Medulla oblongata (tissue), 1 donor: ENCODE data around the gene LRRC9.
"Not testable (repeated sequence)": the region's sequence is repeated elsewhere in the genome, so short reads cannot be mapped to it uniquely, and the experiment has no call there.

Experiments used
- DNase-seq: peaks from one replicate; pipeline ENCODE4 v3.0.0-alpha.2; 2015; ENCODE audit errors: extremely low spot score

The LRRC9 gene

GRCh38 chr14:59919570-59920377 is at the start of gene LRRC9:
LRRC9 (plus strand) TSS chr14:59920144.
- peak; percentile 38 for DNase-seq

- DNase-seq = peak; percentile 75
Observed at GRCh38 chr14:59870277-59871165, 49.4 kb upstream of the LRRC9 start, which contains the start of gene RTN1. RTN1 (minus strand) TSS chr14:59870776; CDS start chr14:59870630, 146 bp downstream.

DNA sequence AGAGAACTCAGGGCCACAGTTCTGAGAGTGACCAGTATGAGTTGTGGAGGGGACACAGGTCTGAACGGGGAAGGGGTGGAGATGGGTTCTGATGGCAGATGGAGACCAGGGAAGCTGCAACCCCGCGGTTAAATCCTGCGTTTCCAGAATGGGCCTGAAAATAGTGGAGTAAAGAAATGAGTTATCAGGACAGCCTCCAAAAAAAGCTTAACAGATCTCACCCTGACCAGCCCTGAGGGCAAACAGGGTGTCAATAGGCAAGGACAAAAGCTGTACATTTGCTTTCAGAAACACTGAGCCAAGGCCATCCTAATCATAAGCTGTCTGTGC is 48.8 kb upstream of the LRRC9 start:
- no peak for DNase-seq

DNA sequence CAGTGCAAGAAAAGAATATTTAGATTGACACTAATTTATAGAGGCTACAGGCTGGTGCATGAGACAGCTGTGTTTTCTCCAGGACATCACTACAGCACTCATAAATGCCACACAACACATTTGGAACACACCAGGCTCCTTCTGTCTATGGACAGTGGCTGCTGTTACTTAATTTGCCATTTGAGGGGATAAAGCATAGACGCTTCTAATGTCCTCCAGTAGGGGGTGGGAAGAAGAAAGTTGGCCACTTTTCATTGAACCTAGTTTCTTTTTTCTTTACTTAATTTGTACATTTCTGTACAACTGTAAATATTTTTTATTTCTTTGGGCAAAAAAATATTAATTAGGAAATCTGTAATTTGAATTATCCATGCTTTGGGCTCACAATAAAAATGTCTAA is 37.0 kb upstream of the LRRC9 start:
- no peak for DNase-seq

GRCh38 chr14:59890676-59891075 is 29.3 kb upstream of the LRRC9 start:
- peak; percentile 9 for DNase-seq

DNA sequence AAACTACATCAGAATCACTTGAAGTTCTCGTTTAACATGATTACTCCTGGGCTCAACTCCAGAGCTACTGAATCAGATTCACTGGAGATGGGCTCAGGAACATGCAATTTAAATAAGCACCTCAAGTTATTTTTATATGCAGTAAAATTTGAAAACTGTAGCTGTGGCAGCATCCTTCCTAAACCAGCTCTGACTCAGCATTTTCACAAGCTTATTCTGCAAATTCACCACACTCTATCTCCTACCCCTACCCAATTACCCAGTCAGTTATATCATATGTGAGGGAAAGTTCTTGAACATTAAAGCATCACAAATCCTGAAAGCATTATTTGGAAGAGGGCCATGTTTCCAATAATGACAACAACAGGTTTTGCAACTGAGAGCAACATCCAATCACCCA is 24.2 kb upstream of the LRRC9 start:
- DNase-seq = no peak

DNA sequence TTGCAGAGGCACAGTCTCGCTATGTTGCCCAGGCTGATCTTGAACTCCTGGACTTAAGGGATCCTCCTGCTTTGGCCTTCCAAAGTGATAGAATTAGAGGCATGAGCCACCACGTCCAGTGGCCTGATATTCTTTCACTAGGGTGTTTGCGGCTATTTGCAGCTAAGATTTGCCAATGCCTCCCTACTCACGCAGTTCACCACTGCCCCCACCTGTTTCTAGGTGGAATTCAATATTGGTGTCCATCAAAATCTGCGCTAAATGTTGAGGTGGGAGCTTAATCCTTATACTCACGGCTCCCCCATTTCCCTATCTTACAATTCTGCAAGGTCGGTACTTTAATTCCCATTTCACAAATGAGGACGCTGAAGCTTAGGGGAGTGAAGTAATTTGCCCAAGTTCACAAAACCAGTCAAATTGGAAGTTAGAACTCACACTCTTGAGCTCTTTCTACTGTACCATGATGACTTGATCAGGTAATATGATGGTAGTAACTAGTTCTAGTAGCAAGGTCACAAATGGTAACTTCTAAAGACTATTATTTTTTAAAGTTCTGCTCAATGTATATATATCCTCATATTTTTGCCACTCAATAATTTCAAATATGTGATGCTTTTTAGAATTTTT is 22.1 kb upstream of the LRRC9 start:
- DNase-seq = peak; percentile 75

DNA sequence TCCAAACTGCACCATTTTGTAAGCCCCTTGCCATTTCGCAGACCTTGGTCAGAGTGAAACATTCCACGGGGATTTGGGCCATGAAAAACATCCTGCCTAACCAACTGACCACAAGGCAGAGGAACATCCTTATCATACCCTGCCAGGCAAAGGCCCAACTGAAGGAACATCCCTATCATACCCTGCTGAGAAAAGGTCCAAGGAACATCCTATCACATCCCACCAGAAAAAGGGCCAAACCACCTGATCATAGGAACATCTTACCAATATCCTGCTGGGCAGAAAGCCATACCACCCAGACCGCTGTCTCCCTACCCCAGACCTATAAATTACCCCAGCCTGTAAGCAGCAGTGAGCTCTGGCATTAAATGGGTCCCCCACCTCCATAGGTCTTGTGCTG is 19.4 kb upstream of the LRRC9 start:
- DNase-seq = no peak

DNA sequence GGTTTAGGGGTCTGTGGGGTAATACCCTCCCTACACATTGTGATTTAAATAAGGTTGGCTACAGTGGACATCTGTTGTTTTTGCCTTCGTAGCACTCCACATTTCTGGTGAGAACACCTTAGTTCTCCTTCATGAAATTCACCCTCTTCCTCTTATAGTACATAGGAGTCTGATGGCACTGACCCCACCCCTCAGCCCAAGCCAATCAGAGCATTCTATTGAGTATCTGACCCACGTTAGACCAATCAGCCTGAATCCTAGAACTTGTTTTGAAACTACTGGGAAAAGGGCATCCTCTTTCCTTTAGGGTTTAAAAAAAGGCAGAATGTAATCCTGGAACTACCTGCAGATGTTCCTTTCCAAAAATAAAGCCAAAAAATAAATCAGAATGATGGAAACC is 15.8 kb upstream of the LRRC9 start:
- DNase-seq = no peak

DNA sequence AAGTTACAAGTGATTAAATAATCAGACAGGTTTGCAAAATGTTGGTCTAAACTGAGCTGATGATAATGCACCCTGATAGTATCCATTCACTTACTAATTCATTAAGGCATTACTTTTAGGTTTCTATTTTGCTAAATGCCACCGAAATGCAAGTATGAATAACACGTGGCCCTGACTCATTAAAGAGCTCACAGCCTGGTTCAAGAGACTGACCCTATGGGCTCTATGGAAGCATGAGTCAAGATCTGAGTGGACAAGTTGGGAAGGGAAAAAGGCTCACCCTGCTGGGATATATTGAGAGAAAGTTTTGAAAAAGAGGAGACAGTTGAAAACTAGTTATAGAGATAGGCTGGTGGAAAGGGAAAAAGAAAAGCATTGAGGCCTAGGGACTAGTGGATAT is 14.8 kb upstream of the LRRC9 start:
- no peak for DNase-seq

GRCh38 chr14:59912443-59912842 is 7.5 kb upstream of the LRRC9 start:
- DNase-seq = no peak

GRCh38 chr14:59913187-59913586 is 6.8 kb upstream of the LRRC9 start:
- no peak for DNase-seq

DNA sequence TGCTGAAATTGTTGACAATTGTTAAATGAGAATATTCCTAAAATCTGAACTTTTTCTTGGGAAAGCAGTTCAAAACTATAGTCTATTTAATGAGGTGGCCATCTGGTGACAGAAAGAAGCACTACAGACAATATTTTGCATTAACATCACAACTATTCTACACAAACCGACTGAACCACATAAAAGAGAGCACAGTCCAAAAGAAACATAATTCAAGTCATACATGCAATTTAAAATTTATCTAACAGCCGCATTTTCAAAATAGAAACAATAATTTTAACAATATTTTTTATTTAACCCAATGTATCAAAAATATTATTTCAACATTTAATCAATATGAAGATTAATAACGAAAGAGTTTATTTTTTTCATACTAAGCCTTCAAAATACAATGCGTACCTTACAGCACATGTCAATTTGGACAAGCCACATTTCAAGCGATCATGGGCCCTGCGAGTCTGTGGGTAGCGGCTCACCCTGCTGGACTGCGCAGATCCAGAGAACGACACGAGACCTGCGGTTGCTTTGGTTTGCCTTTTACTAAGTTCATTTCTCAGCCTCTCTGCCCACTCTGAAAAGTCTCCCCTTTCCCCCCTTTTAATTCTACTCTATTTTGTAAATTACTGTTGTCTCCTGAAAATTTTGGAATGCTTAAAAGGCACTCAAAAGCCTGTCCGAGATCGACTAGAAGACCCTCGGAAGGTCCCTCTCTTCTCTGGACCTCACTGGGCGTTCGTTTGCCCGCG is 947 bp upstream of the LRRC9 start:
- DNase-seq = peak; percentile 66

GRCh38 chr14:59920378-59920683 is 387 bp downstream of the LRRC9 start:
- DNase-seq = no peak

GRCh38 chr14:59925797-59926196 is 5.9 kb downstream of the LRRC9 start:
- no peak for DNase-seq

- no peak for DNase-seq
Observed at GRCh38 chr14:59926534-59926933, 6.6 kb downstream of the LRRC9 start.

- no peak for DNase-seq
Observed at GRCh38 chr14:59931237-59931636, 11.3 kb downstream of the LRRC9 start.

DNA sequence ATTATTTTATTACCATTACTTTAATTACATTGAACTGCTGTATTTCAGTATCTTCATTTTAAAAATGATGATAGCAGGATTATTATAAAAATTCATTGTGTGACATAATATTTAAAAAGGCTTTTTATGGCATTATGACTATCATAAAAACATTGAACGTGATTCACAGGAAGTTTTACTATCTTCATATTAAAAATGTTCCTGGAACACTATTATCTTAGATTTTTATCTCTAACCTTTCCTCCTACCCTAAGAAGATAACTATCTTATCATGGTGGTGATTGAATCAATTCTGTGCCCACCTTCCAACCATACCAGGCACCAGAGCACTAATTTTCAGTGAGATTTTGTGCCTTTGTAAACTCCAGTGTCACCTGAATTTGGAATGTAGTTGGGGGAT is 16.2 kb downstream of the LRRC9 start:
- DNase-seq = no peak

DNA sequence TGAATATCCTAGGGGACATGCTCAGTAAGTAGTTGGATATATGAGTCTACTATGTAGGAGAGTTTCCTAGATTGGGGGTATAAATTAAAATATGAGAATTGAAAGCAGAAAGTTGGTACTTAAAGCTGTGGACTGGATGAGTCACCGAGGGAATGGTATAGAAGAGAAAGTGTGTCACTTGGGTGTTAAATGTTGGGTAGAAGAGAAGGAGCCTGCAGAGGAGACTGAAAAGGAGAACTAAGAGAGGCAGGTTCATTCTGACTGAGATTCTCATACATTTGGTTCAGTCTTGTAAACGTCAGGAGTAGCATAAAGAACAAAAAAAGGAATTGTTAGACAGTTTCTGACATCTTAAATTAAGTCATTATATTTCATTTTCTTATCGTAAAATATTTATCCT is 19.9 kb downstream of the LRRC9 start:
- DNase-seq = no peak

- not testable (repeated sequence) for DNase-seq
Observed at GRCh38 chr14:59942296-59942862, 22.4 kb downstream of the LRRC9 start.

DNA sequence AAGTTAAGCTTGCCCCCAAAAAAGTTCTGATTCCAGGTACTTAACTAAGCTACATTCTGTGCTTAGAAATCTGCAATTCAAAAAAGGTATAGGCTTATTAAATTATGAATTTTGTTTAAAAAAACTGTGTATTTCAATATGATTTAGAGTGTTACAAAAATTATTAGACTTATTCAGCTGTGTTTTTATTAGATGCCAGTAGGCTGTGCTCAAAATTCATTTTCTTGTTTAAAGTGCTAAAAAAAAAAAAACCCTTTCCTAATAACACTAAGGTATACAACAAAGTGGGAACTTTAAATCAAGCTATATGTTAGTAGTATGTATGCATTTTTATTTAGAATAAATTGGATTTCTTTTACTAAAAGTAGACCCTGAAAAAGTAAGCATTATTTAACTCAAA is 25.0 kb downstream of the LRRC9 start:
- no peak for DNase-seq

DNA sequence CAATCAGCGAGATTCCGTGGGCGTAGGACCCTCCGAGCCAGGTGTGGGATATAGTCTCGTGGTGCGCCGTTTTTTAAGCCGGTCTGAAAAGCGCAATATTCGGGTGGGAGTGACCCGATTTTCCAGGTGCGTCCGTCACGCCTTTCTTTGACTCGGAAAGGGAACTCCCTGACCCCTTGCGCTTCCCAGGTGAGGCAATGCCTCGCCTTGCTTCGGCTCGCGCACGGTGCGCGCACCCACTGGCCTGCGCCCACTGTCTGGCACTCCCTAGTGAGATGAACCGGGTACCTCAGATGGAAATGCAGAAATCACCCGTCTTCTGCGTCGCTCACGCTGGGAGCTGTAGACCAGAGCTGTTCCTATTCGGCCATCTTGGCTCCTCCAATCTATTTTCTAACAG is 32.2 kb downstream of the LRRC9 start:
- DNase-seq = not testable (repeated sequence)
